Breast epithelium (tissue), 4 donors: ENCODE measurements around the gene PRDM11. TPM values are rescaled to one million over a fixed set of nuclear protein-coding genes. Genes with fewer than 3 reads are reported as not detected.

Experiments used
- DNase-seq, 2 donors: peaks; one replicate each; pipeline ENCODE4 v3.0.0-alpha.2; 2019; ENCODE audit warnings: low spot score in 2 of 2
- H3K27ac ChIP-seq, 2 donors: fragments of 200-600 bp; sonication (generic) in 1 of 2; one replicate each; pipeline ENCODE4 v1.5.1; 2016 to 2019; ENCODE audit warnings: mild to moderate bottlenecking in 1 of 2
- H3K27me3 ChIP-seq, 2 donors: fragments of 200-600 bp; sonication (generic) in 1 of 2; one replicate each; pipeline versions ENCODE4 v1.5.1 to v1.6.0; 2017 to 2019; ENCODE audit warnings: control low read depth in 1 of 2, mild to moderate bottlenecking in 1 of 2
- H3K36me3 ChIP-seq: fragments of 200-600 bp; one replicate; pipeline ENCODE4 v1.5.1; 2019
- H3K4me1 ChIP-seq, 2 donors: fragments of 200-600 bp; sonication (generic); one replicate each; pipeline ENCODE4 v1.5.1; 2016 to 2019; ENCODE audit warnings: control low read depth in 1 of 2
- H3K4me3 ChIP-seq, 3 donors: fragments of 200-600 bp; sonication (generic); 1 replicate in 2 of 3; 2 replicates in 1 of 3; pipeline ENCODE4 v1.5.1; 2016 to 2019; ENCODE audit warnings: mild to moderate bottlenecking in 3 of 3, moderate library complexity in 2 of 3
- H3K9me3 ChIP-seq, 2 donors: fragments of 200-600 bp; sonication (generic) in 1 of 2; one replicate each; pipeline ENCODE4 v1.5.1; 2016 to 2019; ENCODE audit warnings: control low read depth in 1 of 2
- POLR2A ChIP-seq: fragments of 450-650 bp; IDR thresholded peaks from one replicate; pipeline ENCODE4 v1.6.1; 2016; ENCODE audit warnings: antibody characterized with exemption, mild to moderate bottlenecking, moderate library complexity
- POLR2AphosphoS5 ChIP-seq, 3 donors: sonication (generic); formaldehyde crosslinking; IDR thresholded peaks; one replicate each; pipeline ENCODE4 v1.6.1; 2017; ENCODE audit warnings: antibody characterized with exemption in 3 of 3
- intact Hi-C: fragments of 100-400 bp; cut with DNase I; formaldehyde crosslinking; loops from one replicate; pipeline ENCODE4 v1.15.1; 2023; ENCODE audit warnings: low total_unique reads
- total RNA-seq, 3 donors: library from RNA; depleted of rRNA; stranded (reverse); fragments of >200 nt; gene quantifications; one replicate each; pipeline ENCODE4 v1.1.0, GENCODE V29; 2016
- TF ChIP-seq, protein P1 (sequence below), 3 donors: fragments of 450-650 bp; IDR thresholded peaks; one replicate each; pipeline ENCODE4 v1.5.1; 2016 to 2017; ENCODE audit warnings: antibody characterized with exemption in 3 of 3, mild to moderate bottlenecking in 3 of 3, moderate library complexity in 3 of 3

Gene PRDM11
- total RNA-seq, 3 donors from 2014 or later = 6.9 to 10.9 (median 10.8) TPM

DNA sequence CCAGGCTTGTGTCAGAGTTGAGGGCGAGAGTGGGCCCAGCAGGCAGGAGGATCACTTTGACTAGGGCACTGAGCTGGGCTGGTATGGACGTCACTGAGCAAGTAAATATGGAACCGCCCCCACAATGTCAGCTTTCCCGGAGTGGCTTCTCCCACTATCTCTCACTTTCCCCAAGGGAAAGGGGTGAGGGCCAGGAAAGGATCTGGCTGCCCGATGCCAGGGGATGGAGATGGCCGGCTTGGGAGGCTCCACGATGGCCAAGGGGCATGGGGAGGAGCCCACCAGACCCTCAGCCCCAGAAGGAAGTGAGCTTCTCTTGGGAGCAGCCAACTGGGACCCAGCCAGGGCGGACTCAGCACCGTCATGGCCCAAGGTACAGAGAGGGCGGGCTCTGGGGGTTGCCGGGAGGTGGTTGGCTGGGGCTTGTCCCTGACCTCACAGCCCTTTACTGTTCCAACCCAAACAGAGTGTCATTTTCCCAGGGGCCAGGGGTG, 8.7 kb downstream of the PRDM11 start:
- TF ChIP-seq POLR2A = no peak
- TF ChIP-seq, protein P1, sequence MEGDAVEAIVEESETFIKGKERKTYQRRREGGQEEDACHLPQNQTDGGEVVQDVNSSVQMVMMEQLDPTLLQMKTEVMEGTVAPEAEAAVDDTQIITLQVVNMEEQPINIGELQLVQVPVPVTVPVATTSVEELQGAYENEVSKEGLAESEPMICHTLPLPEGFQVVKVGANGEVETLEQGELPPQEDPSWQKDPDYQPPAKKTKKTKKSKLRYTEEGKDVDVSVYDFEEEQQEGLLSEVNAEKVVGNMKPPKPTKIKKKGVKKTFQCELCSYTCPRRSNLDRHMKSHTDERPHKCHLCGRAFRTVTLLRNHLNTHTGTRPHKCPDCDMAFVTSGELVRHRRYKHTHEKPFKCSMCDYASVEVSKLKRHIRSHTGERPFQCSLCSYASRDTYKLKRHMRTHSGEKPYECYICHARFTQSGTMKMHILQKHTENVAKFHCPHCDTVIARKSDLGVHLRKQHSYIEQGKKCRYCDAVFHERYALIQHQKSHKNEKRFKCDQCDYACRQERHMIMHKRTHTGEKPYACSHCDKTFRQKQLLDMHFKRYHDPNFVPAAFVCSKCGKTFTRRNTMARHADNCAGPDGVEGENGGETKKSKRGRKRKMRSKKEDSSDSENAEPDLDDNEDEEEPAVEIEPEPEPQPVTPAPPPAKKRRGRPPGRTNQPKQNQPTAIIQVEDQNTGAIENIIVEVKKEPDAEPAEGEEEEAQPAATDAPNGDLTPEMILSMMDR (IDR thresholded peaks at IDR 0.05) = no peak
- TF ChIP-seq POLR2AphosphoS5 (IDR thresholded peaks at IDR 0.05) = no peak
- Histone ChIP-seq H3K27me3 (no peaks in the 10 kb centered on the region), H3K36me3 (no peaks in the 10 kb centered on the region), H3K9me3 (no peaks in the 10 kb centered on the region), H3K4me3 (peak overlapping the region in 1 of 3 donors; percentile 19), H3K4me1 (peaks cover 8 to 15% of the 10 kb centered on the region in 2 donors), H3K27ac (peak overlapping the region in 1 of 2 donors; percentile 63)
- DNase-seq = peak in 1 of 2 donors; percentile 42
- intact Hi-C loops = no loop called here

DNA sequence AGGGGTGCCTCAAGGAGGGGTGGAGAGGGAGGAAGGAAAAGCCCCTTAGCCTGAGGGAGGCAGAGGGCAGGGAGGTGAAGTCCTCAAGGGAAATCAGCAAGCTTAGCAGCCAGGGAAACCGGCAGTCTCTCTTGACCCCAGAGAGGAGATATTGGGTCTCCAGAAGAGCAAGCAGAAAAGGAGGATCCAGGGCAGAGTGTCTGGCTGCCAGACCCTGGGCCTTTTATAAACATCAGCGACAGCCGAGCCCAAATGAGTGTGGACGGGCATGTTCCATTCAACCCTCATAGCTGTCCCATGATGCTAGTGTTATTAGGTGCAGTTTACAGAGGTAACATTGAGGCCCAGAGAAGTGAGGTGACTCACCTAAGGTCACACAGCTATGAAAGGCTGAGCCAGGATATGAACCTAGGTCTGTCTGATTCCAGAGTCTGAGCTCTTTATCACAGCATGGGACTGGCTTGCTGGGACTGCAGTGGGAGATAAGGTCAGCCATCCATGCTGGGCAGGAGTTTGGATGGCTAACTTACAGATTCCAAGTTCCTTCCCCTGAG, 9.3 kb downstream of the PRDM11 start:
- Histone ChIP-seq H3K4me3 (no peak overlapping the region), H3K4me1 (peaks cover 8 to 15% of the 10 kb centered on the region in 2 donors), H3K36me3 (no peaks in the 10 kb centered on the region), H3K9me3 (no peaks in the 10 kb centered on the region), H3K27me3 (no peaks in the 10 kb centered on the region), H3K27ac (peak overlapping the region in 1 of 2 donors; percentile 63)
- intact Hi-C loops = no loop called here
- peak in 1 of 2 donors; percentile 12 for DNase-seq
- TF ChIP-seq, protein P1 (IDR thresholded peaks at IDR 0.05) = no peak
- TF ChIP-seq POLR2AphosphoS5 (IDR thresholded peaks at IDR 0.05) (no peak), POLR2A (no peak)

DNA sequence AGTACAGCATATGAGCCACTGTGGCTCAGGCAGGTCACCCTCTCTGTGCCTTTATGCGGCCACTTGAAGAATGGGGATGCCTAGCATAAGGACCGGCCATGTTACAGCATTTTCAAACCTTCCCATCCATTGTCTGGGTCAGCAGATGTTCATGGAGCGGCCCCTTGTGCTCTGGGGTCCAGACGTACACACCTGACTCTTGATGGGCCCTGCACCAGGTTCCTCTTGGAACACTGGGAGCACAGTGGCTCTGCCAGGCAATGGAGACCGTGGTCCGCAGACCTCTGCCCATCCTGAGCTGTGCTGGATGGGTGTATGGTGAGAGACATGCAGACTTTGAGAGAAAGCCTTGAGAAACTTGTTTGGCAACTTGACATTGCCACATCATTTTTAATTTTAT, 9.8 kb downstream of the PRDM11 start:
- H3K4me1 ChIP-seq = peaks cover 9 to 15% of the 10 kb centered on the region in 2 donors
- peak in 1 of 2 donors; percentile 17 for DNase-seq
- H3K36me3 ChIP-seq = no peaks in the 10 kb centered on the region
- TF ChIP-seq POLR2AphosphoS5 (IDR thresholded peaks at IDR 0.05) = no peak
- TF ChIP-seq, protein P1 (IDR thresholded peaks at IDR 0.05) = no peak
- H3K27ac ChIP-seq = no peak overlapping the region
- no peak overlapping the region for H3K4me3 ChIP-seq
- H3K9me3 ChIP-seq = no peaks in the 10 kb centered on the region
- H3K27me3 ChIP-seq = no peaks in the 10 kb centered on the region
- intact Hi-C loops = no loop called here

DNA sequence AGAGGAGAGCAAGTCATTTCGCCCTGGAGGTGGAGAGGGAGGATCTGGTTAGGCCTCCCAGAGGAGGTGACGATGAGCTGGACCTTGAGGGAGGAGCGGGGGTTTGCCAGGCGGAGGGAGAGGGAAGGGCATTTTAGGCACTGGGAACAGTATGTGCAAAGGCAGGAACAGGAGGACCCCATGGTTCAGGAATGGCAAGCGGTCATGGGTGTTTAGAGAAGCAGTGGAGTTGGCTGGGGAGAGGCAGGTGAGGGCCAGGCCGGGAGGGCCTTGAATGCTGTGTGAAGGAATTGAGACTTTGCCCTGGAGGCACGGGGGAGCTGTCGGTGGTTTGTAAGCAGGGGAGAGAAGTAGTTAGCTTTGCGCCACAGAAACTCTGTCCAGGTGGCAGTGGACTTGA, 10.3 kb downstream of the PRDM11 start:
- Histone ChIP-seq H3K9me3 (no peaks in the 10 kb centered on the region), H3K27ac (no peak overlapping the region), H3K4me1 (peaks cover 11 to 15% of the 10 kb centered on the region in 2 donors), H3K27me3 (no peaks in the 10 kb centered on the region), H3K36me3 (no peaks in the 10 kb centered on the region), H3K4me3 (no peak overlapping the region)
- intact Hi-C loops = no loop called here
- TF ChIP-seq, protein P1 (IDR thresholded peaks at IDR 0.05) = no peak
- DNase-seq = peak in 1 of 2 donors; percentile 38

DNA sequence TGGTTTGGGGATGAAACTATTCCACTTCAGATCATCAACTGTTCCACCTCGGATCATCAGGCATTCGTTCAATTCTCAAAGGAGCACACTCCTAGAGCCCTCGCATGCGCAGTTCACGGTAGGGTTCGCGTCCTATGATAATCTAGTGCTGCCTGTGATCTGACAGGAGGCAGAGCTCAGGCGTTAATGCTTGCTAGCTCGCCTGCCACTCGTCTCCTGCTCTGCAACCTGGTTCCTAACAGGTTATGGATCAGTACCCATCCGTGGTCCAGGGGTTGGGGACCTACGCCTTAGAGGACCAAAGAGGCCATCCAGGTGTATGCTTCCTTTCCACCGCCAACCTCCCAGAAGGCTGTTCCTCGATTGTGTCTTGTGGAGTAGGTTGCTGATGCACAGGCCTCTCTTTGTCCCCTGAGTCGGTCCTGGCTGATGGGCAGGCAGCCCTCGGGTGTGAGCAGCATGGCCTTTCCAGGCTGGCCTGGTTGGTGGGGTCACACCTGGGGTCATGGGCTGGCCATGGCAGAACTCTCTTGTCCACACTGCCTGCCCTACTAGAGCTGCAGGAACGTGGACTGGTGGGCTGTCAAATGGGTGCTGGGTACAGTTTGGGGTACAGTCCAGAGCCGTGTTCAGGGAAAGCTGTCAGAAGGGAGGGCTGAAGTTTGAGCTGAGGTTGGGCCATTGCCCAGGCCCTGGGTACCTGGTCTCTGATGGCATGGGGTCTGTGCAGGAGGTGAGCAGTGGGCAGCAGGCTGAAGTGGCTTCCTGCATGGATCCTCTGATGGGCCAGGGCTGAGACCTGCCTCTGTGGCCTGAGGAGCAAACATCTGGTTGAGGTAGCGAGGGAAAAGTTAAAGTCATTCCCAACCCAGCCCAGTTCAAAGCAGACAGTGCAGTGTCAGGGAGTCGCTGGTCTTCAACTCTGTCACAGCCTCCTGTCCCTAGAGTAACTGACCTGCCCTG, 11.1 kb downstream of the PRDM11 start:
- Histone ChIP-seq H3K27me3 (no peaks in the 10 kb centered on the region), H3K4me1 (peaks cover 14 to 15% of the 10 kb centered on the region in 2 donors), H3K27ac (peak overlapping the region; percentile 55 to 59), H3K9me3 (no peaks in the 10 kb centered on the region), H3K4me3 (no peak overlapping the region), H3K36me3 (no peaks in the 10 kb centered on the region)
- TF ChIP-seq POLR2A (no peak), POLR2AphosphoS5 (IDR thresholded peaks at IDR 0.05) (no peak)
- TF ChIP-seq, protein P1 (IDR thresholded peaks at IDR 0.05) = no peak
- peak in 1 of 2 donors; percentile 34 for DNase-seq
- intact Hi-C loops = no loop called here
